ENCODE data around the gene PARP2. TPM values are rescaled to one million over a fixed set of nuclear protein-coding genes. Genes with fewer than 3 reads are reported as not detected.

Gene PARP2
- total RNA-seq, 2 experiments from 2014 or later, result 46.3 to 47.3 TPM

DNA sequence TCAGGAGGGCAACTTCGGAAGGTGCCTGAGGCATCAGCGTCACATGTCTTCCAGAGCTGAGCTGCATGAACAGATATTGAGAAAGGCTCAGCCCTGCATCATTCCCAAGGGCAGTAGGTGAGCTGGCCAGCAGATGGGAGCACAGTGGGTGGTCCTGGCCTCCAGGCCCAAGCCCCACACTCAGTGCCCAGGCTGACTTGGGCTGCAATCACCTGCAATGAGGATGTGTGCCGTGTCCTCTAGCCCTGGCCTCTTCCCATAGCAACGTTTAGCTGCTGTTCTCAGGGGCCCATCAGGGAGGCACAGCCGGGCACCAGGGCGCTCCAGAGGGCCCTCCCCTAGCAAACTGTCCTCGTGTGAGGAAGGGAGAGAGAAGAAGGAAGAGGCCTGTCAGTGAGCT is 37.9 kb downstream of the PARP2 start:
- no peaks in the 10 kb centered on the region for H3K27me3 Mint-ChIP-seq
- CTCF ChIA-PET, result no interaction called here

DNA sequence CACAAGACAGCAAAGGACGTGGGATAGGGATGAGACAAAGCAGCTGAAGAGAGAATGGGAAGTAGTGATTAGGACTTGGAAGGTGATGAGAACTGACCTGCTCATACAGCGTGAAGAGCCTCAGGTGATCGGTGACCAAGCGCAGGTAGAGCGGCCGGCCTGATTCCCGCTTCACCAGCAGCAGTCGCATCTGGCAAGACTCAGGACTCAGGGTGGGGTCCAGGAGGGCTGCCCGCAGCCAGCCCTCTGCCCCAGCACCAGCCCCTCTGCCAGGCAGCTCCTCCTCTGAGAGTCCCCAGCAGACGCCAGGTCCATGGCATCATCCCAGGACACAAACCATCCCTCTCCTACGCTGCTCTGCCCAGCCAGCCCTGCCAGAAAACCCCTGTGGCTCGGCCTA is 39.1 kb downstream of the PARP2 start:
- H3K4me3 Mint-ChIP-seq, result no peak overlapping the region
- H3K4me1 Mint-ChIP-seq (ENCODE audit: low read depth), result peaks cover 2% of the 10 kb centered on the region
- H3K27me3 Mint-ChIP-seq, result no peaks in the 10 kb centered on the region
- peaks cover 55% of the 10 kb centered on the region for H3K36me3 Mint-ChIP-seq
- CTCF ChIA-PET, result no interaction called here
- POLR2A ChIA-PET, result interaction anchor here (0.6 kb wide), 1 partner anchor 22 kb away, joined by 4 read pairs; no protein-coding TSS in a partner anchor
- intact Hi-C loops (cut with micrococcal nuclease), result no loop called here
- no peak for DNase-seq
- H3K9me3 Mint-ChIP-seq, result no peaks in the 10 kb centered on the region
- peak overlapping the region; percentile 15 for H3K27ac Mint-ChIP-seq

More for the DNA sequence above, 37.9 kb downstream of the PARP2 start:
- Mint-ChIP-seq H3K27ac (no peak overlapping the region), H3K4me1 (ENCODE audit: low read depth) (peaks cover 2% of the 10 kb centered on the region), H3K9me3 (no peaks in the 10 kb centered on the region), H3K36me3 (peaks cover 60% of the 10 kb centered on the region), H3K4me3 (no peak overlapping the region)
- intact Hi-C loops (cut with micrococcal nuclease), result no loop called here
- POLR2A ChIA-PET, result interaction anchor here (1.3 kb wide), 1 partner anchor 38 kb away, joined by 3 read pairs; the partner anchor contains the start of gene PARP2
- no peak for DNase-seq

DNA sequence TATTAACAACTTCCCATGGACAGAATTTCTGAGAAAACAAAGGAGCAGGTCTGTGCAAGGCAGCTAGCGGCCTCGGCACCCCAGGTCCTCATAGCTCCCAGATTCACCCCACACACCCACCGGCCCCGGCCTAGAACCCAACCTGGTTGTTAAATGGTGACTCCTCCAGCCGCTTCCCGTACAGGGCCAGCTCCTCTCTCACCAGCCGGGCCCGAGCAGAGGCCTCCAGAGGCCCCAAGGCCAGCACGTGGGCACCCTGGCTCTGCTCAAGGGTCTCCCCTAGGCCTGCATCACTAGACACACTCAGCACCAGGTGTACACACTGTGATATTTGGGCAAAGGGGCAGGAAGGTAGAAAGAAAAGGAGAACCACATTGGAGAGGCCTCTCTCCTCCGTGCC is 39.6 kb downstream of the PARP2 start:
- POLR2A ChIA-PET, result interaction anchor here (0.6 kb wide), 1 partner anchor 23 kb away, joined by 4 read pairs; no protein-coding TSS in a partner anchor
- no peaks in the 10 kb centered on the region for H3K27me3 Mint-ChIP-seq
- DNase-seq, result no peak
- H3K4me3 Mint-ChIP-seq, result no peak overlapping the region
- H3K27ac Mint-ChIP-seq, result no peak overlapping the region
- peaks cover 2% of the 10 kb centered on the region for H3K4me1 Mint-ChIP-seq (ENCODE audit: low read depth)
- no peaks in the 10 kb centered on the region for H3K9me3 Mint-ChIP-seq
- H3K36me3 Mint-ChIP-seq, result peaks cover 58% of the 10 kb centered on the region
- CTCF ChIA-PET, result no interaction called here
- intact Hi-C loops (cut with micrococcal nuclease), result no loop called here

DNA sequence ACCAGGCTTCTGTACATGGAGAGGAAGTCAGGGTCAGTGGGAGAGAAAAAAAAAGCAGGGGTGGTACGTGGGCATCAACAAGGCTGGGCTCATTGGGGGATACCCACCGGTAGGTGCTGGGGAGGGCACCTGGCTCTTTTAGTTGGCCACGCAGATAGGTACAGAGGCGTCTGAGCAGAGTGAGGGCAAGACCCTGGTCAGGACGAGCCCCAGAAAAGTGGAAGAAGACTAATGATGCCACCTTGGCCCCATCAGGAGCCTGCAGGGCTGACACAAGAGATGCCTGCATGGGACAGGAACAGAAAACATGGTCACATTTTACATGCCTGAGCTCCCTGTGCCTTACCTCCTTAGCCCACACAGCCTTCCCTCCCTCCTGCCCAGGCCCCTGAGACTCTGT is 40.2 kb downstream of the PARP2 start:
- Mint-ChIP-seq H3K4me1 (ENCODE audit: low read depth) (peaks cover 2% of the 10 kb centered on the region), H3K36me3 (peaks cover 62% of the 10 kb centered on the region), H3K9me3 (no peaks in the 10 kb centered on the region), H3K27me3 (no peaks in the 10 kb centered on the region), H3K4me3 (no peak overlapping the region), H3K27ac (no peak overlapping the region)
- ChIA-PET POLR2A (no interaction called here), CTCF (no interaction called here)
- DNase-seq, result no peak
- intact Hi-C loops (cut with micrococcal nuclease), result no loop called here

DNA sequence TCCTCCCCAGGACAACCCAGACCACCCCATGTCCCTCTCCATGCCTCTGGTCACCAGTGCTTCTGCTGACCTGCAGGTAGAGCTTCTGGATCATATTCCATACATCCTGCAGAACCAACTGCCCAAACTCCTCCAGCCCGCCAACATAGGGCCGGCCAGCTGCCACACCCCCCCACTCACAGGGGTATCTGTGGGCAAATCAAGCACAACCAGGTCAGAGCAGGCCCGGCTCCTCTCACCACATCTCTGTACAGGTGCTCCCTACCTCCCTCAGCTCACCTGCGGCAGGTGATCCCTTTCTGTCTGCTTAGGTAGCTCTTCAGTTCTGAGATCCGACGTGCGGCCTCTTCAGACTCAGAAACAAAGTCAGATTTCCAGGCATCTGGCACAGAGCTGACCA is 40.9 kb downstream of the PARP2 start:
- H3K9me3 Mint-ChIP-seq, result no peaks in the 10 kb centered on the region
- no peak overlapping the region for H3K27ac Mint-ChIP-seq
- POLR2A ChIA-PET, result no interaction called here
- peaks cover 2% of the 10 kb centered on the region for H3K4me1 Mint-ChIP-seq (ENCODE audit: low read depth)
- no peaks in the 10 kb centered on the region for H3K27me3 Mint-ChIP-seq
- CTCF ChIA-PET, result no interaction called here
- peaks cover 67% of the 10 kb centered on the region for H3K36me3 Mint-ChIP-seq
- no peak overlapping the region for H3K4me3 Mint-ChIP-seq
- DNase-seq, result no peak
- intact Hi-C loops (cut with micrococcal nuclease), result no loop called here

DNA sequence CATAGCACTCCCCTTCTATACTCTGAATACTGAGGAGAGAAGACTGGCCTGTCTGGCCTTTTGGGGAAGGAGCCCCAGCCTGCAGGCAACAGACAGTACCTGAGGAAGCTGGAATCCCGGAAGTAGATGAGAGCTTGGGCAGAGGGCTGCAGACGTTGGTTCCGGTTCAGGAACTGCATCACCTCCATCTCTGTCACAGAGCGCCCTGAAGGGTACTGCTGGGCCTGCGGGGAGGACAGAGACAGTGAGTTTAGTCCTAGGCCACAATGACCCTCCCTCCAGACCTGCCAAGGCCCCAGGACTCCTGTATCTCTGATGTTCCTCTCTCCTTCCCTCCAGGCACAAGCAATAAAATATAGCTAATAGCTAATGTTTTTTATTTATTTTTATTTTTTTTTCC is 41.5 kb downstream of the PARP2 start:
- H3K27me3 Mint-ChIP-seq, result no peaks in the 10 kb centered on the region
- intact Hi-C loops (cut with micrococcal nuclease), result no loop called here
- CTCF ChIA-PET, result no interaction called here
- no peak overlapping the region for H3K4me3 Mint-ChIP-seq
- no peak for DNase-seq
- H3K36me3 Mint-ChIP-seq, result peaks cover 68% of the 10 kb centered on the region
- no peaks in the 10 kb centered on the region for H3K9me3 Mint-ChIP-seq
- no peak overlapping the region for H3K27ac Mint-ChIP-seq
- H3K4me1 Mint-ChIP-seq (ENCODE audit: low read depth), result peaks cover 2% of the 10 kb centered on the region
- POLR2A ChIA-PET, result interaction anchor here (0.6 kb wide), 1 partner anchor 9 kb away, joined by 3 read pairs; no protein-coding TSS in a partner anchor

DNA sequence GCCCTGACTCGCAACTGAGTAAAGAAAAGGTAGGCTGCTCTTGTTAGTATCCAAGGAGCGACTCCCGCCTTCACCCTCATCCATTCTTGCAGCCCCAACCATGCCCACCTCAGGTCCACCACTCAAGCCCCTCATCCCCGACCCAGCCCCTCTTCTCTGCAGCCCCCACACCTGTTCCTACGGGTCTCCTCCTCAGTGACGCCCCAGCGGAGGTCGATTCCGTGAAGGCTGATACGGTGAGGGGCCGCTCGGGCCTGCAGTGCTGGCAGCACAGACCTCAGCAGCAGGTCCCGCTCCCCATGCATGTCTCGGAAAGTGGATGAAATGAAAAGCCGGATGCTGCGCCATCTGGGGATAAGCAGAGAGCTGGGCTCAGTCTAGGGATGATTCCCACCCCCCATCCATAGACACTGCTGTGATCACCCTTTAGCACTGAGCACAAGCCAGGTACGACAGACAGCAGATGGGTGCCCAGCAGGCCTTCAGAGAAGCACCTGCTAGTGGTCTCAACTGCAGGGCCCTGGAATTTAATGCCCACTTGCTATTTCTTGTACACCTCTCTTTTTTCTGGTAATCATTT is 42.9 kb downstream of the PARP2 start:
- intact Hi-C loops (cut with micrococcal nuclease), result no loop called here
- Mint-ChIP-seq H3K27ac (no peak overlapping the region), H3K9me3 (no peaks in the 10 kb centered on the region), H3K4me1 (ENCODE audit: low read depth) (no peaks in the 10 kb centered on the region), H3K27me3 (no peaks in the 10 kb centered on the region), H3K36me3 (peaks cover 66% of the 10 kb centered on the region), H3K4me3 (no peak overlapping the region)
- CTCF ChIA-PET, result no interaction called here
- DNase-seq, result no peak
- POLR2A ChIA-PET, result no interaction called here

DNA sequence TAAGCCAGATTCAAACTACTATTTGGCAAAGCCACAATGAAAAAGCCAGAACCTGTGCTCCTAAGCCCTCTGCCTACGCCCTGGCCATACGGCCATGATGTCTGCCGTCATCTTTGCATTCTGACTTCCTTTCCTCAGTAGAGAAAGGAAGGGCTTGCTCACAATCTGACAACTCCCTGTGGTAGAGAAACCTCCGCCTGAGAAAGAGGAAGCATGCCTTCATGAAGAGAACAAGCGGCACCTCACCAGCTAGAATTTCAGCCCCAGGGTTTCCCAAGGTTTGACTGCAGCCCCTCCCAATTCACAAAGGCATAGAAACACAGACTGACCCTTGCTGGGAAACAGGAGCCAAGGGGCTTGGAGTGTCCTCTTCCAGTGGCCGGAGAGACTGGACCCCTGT is 44.1 kb downstream of the PARP2 start:
- intact Hi-C loops (cut with micrococcal nuclease), result no loop called here
- no peaks in the 10 kb centered on the region for H3K9me3 Mint-ChIP-seq
- ChIA-PET CTCF (no interaction called here), POLR2A (no interaction called here)
- peaks cover 66% of the 10 kb centered on the region for H3K36me3 Mint-ChIP-seq
- no peak for DNase-seq
- no peaks in the 10 kb centered on the region for H3K27me3 Mint-ChIP-seq
- H3K4me3 Mint-ChIP-seq, result no peak overlapping the region
- no peaks in the 10 kb centered on the region for H3K4me1 Mint-ChIP-seq (ENCODE audit: low read depth)
- no peak overlapping the region for H3K27ac Mint-ChIP-seq

DNA sequence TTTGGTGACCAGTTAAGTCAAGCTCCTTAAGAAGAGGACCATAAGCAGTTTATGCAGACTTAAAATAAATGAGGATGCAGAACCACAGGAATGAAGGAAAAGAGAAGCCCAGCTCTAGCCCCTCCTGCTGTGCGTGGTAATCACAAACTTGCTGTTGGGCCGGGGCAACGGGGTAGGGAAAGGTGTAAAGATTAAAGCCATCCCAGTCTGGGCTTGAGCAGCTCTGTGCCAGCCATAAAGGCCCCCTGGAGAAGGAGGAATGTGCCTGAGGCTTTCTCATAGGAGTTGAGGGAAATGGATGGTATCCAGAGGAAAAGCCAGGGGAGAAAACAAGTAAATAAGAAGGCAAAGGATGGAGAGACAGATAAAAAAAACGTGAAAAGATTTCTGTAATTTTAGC is 44.7 kb downstream of the PARP2 start:
- no peak for DNase-seq
- ChIA-PET CTCF (no interaction called here), POLR2A (interaction anchor here (0.6 kb wide), 1 partner anchor 22 kb away, joined by 5 read pairs; no protein-coding TSS in a partner anchor)
- intact Hi-C loops (cut with micrococcal nuclease), result no loop called here
- H3K4me1 Mint-ChIP-seq (ENCODE audit: low read depth), result no peaks in the 10 kb centered on the region
- H3K27ac Mint-ChIP-seq, result no peak overlapping the region
- H3K27me3 Mint-ChIP-seq, result no peaks in the 10 kb centered on the region
- H3K36me3 Mint-ChIP-seq, result peaks cover 62% of the 10 kb centered on the region
- H3K9me3 Mint-ChIP-seq, result no peaks in the 10 kb centered on the region
- H3K4me3 Mint-ChIP-seq, result no peak overlapping the region

DNA sequence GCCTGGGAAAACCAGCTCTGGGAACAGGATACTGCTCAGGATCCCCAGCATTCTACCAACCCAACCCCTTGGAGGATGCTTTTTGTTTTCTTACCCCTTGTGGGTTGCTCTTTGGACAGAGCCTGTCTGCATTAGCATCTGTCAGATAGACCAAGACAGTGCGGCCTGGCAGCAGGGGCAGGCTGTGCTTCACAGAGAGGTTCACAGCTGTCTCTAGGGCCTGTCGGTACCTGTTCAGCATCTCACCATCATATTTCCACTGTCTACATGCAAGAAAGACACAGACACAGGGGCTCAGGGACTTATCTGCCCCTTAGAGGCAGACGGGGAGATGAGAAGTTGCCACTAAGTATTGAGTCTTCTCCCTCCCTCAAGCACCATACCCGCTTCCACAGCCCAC is 48.1 kb downstream of the PARP2 start:
- POLR2A ChIA-PET, result no interaction called here
- H3K4me1 Mint-ChIP-seq (ENCODE audit: low read depth), result no peaks in the 10 kb centered on the region
- H3K27me3 Mint-ChIP-seq, result no peaks in the 10 kb centered on the region
- no peak overlapping the region for H3K4me3 Mint-ChIP-seq
- H3K9me3 Mint-ChIP-seq, result no peaks in the 10 kb centered on the region
- CTCF ChIA-PET, result interaction anchor here (2.5 kb wide), 1 partner anchor 24 kb away, joined by 9 read pairs; no protein-coding TSS in a partner anchor
- no peak for DNase-seq
- peaks cover 50% of the 10 kb centered on the region for H3K36me3 Mint-ChIP-seq
- H3K27ac Mint-ChIP-seq, result no peak overlapping the region
- intact Hi-C loops (cut with micrococcal nuclease), result no loop called here

DNA sequence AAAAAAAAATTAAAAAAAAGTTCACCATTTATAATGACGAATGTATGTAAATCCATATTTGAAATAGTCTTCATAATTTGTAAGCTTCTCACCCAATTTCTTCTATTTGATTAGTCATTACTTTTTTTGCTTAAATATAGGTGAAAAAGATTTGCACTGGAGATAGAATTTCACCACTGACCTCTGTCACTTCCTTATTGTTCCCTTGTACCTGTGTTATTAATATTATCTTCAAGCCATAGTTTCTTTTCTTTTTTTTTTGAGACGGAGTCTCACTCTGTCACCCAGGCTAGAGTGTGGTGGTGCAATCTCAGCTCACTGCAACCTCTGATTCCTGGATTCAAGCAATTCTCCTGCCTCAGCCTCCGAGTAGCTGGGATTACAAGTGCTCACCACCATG is 54.1 kb downstream of the PARP2 start:
- ChIA-PET POLR2A (no interaction called here), CTCF (interaction anchor here (0.7 to 1.5 kb wide), 2 partner anchors 70 to 100 kb away, joined by 4 read pairs; no protein-coding TSS in a partner anchor)
- H3K9me3 Mint-ChIP-seq, result no peaks in the 10 kb centered on the region
- peaks cover 21% of the 10 kb centered on the region for H3K4me1 Mint-ChIP-seq (ENCODE audit: low read depth)
- intact Hi-C loops (cut with micrococcal nuclease), result no loop called here
- DNase-seq, result no peak
- H3K27me3 Mint-ChIP-seq, result no peaks in the 10 kb centered on the region
- H3K27ac Mint-ChIP-seq, result no peak overlapping the region
- no peak overlapping the region for H3K4me3 Mint-ChIP-seq
- peaks cover 41% of the 10 kb centered on the region for H3K36me3 Mint-ChIP-seq

DNA sequence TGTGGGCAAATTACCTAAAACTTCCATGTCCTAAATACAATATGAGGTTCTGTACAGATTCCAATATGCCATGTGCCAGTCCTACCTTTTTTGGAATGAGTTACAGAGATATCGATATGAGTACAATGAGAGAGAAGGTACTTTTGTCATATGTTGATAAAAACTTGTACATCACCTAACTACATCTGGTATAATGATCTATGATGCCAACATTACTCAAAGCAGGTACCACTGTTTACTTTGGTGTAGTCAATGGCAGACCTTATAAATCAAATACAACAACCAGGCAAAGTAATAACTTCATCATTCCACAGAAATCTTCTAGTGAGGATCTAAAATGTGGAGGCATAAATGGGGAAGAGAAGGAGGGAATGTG is 57.1 kb downstream of the PARP2 start:
- Mint-ChIP-seq H3K36me3 (peaks cover 54% of the 10 kb centered on the region), H3K27me3 (no peaks in the 10 kb centered on the region), H3K27ac (peak overlapping the region; percentile 95), H3K9me3 (no peaks in the 10 kb centered on the region), H3K4me1 (ENCODE audit: low read depth) (peaks cover 28% of the 10 kb centered on the region), H3K4me3 (peak overlapping the region; percentile 52)
- ChIA-PET CTCF (interaction anchor here (0.8 kb wide), 1 partner anchor 291 kb away, joined by 3 read pairs; no protein-coding TSS in a partner anchor), POLR2A (interaction anchor here (1.0 to 3.1 kb wide), 4 partner anchors 13 to 67 kb away, joined by 3 to 26 read pairs (median 5); partner anchors contain the start of genes PARP2 and TEP1)
- intact Hi-C loops (cut with micrococcal nuclease), result loop anchor here (2.0 kb wide), 1 partner anchor 68 kb away; the partner anchor contains the start of gene PNP
- DNase-seq, result no peak
